Myocyte (in vitro differentiated cells): ENCODE results near the gene DCLRE1B. TPM values are rescaled to one million over a fixed set of nuclear protein-coding genes. Genes with fewer than 3 reads are reported as not detected.

Experiments used
- DNase-seq: peaks from one replicate; pipeline ENCODE4 v3.0.0-alpha.2; 2012; ENCODE audit warnings: low read depth
- polyA plus RNA-seq: library from polyadenylated mRNA; unstranded; fragments of >200 nt; gene quantifications from one replicate; pipeline ENCODE4 v1.2.1, GENCODE V29; 2012; ENCODE audit warnings: missing spikeins
- total RNA-seq: library from RNA; depleted of rRNA; stranded (reverse); fragments of >200 nt; gene quantifications from 2 replicates; pipeline ENCODE4 v1.2.3, GENCODE V29; 2014

DCLRE1B gene
- total RNA-seq: 4.2 and 5.3 TPM in 2 replicates
- polyA plus RNA-seq: 5.8 TPM

DNA sequence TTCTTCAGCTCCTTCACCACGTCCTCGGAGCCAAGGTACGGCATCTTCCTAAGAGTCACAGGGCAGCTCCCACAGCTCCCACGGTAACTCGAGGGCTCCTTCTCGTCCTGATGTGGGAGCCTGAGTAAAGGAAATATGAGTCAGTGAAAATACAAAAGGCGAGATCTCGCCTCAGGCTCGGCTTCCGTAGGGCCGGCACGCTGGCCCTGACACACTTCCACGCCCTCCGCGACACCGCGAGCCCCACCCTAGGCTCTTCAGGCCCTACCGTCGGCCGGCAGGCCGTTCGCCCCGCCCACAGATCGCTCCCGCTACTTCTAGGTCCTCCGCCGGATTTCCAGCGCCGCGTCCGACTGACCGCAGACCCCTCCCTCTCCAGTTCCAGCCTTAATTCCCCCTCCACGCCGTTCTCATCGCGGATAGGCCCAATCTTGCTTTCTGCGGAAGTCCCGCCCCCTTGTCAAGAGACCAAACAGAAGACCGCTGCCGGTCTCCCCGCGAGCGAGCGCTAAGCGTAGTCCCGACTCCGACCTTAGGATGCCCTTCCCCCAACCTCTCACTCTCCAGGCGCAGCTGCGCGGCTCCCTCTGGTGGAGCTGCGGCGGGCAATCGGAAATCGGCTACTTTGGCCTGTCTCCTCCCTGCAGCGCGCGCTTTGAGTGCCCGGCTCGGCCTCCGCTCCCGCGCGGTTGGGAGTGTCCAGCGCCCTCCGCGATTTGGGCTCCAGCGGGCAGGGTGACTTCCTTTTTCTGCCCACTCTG lies at the start of gene DCLRE1B, which contains the start of gene AP4B1:
Gene DCLRE1B, plus strand, starts transcription at position 653 of the 761 bp plus-strand sequence. CDS start 261 bp downstream, outside the sequence.
Gene AP4B1, minus strand, starts transcription at position 126 of the 761 bp plus-strand sequence. Its CDS starts 82 bp downstream, at position 44.
- DNase-seq: peak; percentile 100

DNA sequence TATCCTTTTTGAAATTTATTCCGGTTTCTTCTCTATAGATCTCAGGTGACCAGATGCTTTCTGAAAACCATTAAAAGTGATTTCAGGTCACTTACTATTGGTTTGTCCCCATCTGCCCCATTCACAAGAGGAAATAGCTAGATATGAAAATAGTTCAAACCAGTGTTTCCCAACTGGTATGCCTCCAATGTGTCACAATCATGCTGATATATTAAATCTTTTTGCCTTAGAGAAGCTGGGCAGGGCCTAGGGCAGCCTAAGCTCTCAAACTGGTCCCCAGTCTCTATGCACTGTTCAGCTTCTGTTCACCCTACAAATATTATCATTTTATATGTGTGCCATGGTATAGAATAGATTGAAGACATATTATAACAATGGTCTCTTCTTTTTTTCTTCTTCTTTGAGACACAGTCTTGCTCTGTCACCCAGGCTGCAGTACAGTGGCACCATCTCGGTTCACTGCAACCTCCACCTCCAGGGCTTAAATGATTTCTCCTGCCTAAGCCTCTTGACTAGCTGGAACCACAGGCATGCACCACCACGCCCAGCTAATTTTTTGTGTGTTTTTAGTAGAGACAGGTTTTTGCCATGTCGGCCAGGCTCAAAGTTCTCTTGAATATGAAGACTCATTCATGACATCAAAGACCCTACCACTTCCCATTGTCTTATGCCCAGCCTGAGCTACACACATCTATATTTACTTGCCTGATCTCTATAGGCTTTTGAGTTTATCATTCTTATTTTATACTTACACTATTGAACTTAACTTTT lies 49.3 kb upstream of the DCLRE1B start:
- DNase-seq: no peak

DNA sequence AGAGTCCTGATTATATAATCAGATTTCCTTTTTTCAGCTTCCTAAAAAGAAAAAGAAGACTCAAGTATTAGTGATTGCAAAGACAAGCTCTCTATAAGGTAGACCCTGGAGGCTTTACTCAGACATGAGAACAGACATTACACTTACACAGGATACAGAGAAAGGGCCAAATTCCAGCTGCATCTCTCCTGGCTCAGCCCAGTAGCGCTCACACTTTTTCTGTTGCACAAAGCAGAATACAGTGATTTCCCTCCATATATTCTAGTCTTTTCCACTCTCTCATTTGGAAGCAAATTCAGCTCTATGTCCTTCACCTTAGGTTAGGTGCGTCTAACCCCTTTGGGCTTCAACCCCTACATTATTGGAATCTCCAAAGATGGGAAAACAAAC lies 48.7 kb upstream of the DCLRE1B start:
- no peak for DNase-seq

DNA sequence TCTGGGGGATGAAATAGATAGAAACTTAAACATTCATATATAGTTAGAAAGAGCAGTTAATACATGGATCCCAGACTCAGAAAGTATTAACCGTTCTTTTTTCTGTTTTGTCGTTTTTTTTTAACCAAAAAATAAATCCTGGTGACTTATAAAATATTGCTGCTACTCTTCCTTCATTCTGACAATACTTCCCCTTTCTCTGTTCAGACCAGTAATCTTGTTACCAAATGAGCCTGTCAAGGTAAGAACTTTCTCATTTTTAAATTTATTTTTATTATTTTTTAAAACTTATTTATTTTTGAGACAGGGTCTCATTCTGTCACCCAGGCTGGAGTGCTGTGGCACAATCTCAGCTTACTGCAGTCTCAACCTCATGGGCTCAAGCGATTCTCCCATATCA lies 47.4 kb upstream of the DCLRE1B start:
- no peak for DNase-seq

DNA sequence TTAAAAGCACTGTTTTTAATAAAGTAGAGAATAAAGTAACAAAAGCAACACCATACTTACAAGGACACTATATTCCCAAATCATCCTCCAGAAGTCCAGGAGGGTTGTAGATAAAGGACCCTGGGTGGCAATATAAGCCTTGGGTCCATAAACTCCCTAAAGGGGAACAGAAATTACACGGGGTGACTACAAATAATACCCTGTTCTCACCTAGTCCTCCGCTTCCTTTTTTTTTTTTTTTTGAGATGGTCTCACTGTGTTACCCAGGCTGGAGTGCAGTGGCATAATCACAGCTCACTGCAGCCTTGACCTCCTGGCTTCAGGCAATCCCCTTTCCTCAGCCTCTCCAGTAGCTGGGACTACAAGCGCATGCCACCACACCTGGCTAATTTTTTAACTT lies 46.7 kb upstream of the DCLRE1B start:
- no peak for DNase-seq

DNA sequence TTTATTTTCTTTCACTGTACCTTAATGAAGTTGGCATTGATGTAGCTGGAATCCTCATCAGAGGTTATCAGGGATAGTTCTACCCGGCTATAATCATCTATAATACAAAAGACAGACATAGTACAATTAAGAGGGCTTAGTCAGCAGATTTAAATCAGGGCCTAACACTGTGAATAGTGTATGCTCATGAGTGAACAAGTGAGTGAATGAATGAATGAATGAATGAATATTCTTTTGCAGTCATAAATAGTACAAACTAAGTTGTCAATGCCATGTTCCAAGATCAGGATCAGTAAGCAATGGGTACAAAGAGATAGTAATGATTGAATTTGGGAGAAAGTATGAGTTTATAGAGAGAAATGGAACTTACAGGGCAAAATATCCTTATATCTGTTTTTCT lies 46.1 kb upstream of the DCLRE1B start:
- DNase-seq: no peak

DNA sequence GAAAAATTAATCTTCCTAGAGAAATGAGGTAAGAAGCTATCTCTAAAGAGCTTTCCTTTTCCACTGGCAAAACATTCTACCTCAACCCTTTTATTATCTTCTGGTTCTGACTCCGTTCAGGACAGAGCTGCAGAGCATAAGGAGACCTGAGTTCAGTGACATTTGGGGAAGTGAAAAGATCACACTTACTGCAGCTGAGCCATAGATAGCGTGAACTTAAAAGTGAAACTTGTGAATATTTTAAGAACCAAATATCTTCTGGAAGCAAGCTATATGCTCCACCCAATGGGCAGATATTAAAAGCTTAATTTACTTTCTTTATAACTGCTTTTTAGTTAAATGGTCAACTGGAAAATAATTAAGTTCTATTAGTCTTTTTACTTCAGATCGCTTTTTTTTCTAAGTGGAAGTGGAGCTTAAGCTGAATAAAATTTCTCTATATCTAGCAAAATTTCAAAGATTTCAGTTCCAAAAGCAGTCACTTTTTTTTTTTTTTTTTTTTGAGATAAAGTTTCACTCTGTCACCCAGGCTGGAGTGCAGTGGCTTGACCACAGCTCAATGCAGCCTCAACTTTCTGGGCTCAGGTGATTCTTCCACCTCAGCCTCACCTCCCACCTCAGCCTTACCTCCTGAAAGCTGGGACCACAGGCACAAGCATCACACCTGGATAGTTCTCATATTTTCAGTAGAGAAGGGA lies 45.5 kb upstream of the DCLRE1B start:
- DNase-seq: no peak

DNA sequence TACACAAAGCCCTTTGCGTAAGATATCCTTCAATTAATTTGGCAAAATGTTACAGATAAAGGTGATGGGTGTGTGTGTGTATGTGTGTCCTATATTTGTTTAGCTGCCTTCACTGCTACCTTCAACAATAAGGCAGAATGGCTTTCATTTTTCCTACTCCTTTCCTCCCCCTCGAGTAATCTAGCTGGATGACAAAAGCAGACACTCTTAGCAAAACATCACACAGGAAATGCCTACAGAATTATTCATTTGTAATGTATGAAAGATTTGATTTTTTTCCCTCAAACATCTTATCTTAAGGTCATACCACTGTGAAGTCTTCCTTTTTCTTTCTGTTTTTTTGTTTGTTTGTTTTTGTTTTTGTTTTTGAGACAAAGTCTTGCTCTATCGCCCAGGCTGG lies 44.2 kb upstream of the DCLRE1B start:
- DNase-seq: peak; percentile 38

DNA sequence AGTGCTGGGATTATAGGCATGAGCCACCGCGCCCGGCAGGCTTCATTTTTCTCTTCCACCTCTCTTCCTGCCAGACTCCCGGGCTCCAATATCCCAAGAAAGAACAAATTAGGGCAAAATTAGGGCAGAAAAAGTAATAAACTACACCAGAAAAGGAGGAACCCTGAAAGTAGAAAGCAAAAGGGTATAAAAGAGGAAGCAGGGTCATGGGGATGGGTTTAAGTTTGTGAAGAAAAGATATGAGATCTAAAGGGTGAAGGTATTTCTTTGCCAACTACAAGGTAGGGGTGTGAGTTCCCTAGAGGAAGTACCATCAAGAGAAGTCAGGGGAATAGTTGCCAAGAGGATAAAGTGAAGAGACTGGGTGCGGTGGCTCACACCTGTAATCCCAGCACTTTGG lies 43.5 kb upstream of the DCLRE1B start:
- DNase-seq: no peak

DNA sequence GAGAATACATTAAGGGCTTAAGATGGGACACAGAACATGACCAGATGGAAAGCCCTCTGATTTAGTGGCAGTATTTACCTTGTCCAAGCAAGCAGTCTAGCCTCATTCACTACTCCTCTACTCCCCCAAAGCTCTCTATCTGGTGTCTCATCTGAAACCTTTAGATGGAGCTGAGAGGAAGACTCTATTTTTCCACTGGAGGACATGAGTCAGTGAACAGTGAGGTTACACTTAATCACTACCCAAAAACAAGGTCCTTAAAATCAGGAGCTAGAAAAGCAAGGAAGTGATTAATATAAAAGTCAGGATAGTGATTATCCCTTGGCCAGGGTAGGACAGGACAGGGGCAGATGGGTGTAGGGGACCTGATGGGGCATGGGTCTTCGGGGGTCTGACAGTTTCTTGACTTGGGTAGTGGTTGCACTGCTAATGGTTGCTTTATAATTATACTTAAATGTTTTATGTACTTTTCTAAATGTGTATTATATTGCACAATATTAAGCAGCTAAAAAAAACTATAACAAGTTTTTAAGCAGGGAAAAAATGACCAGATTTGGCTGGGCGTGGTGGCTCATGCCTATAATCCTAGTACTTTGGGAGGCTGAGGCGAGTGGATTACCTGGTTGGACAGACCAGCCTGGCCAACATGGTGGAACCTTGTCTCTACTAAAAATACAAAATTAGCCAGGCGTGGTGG lies 36.6 kb upstream of the DCLRE1B start:
- DNase-seq: no peak

DNA sequence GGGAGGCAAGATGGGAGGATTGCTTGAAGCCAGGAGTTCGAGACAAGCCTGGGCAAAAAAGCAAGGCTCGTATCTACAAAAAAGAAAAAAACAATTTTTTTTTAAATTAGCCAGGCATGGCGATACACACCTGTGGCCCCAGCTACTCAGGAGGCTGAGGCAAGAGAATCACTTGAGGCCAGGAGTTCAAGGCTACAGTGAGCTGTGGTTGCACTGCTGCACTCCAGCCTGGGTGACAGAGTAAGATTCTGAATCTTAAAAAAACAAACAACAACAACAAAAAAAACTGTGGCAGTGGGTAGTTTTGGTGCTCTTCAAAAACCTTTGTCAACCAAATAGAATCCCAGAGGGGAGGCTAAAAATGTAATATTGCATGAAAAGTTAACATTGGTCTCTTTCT lies 34.3 kb upstream of the DCLRE1B start:
- no peak for DNase-seq

DNA sequence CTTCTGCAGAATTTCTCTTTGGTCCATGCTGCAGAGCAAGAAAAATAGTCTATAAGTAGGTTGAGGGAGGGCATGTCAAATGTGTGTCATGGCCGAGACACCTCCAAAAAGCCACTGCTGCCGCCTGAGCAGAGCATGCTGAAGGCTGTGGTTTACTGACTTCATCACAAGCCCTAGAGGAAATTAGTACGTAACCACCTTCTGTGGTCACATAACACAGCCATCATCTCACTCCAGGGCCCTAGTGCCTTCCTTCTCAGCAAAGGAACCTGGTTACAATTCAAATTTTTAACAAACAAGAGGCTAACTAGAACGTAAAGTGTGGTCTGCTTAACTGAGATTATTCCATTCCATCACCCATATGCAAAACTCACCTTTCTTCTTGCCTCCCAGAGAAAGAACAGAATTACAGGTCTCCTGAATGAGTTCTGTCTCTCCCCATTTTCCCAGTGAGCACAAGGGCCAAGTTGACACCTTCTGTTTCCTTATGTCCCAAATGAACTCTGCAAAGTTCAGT lies 33.5 kb upstream of the DCLRE1B start, which contains the start of gene PTPN22:
Gene PTPN22, minus strand, starts transcription at position 116 of the 517 bp plus-strand sequence.
- DNase-seq: peak; percentile 86

DNA sequence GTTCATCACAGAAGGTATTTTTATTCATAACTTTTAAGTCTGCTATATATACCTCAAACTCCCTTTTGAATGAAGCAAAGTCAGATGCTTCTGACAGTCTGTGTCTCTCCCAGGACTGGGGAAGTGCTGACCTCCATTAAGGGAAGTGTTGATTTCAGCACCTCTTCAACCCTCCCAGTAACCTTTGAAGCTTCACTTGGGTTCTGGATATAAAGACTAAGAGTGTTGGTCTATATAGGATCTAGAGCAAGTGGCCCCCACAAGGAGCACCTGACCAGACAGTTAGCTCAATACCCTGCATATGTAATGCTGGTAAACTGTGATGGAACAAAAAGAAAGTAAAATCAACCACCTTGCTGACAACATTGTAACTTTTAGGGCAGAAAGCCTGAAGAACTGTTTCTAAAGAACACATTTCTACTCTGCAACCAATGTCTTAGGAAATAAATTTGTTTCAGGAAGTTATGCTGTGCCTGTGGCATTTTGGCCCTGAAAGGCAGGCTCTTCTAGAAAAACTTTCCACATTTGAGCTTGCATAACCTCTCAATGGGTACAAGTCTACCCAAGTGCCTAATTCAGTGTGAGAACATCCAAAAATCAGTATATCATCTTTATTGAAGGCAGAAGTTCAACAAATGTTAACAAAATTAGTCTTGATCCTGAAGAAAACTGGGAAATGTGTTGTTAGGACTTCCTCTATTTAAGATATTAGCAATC lies 32.7 kb upstream of the DCLRE1B start:
- no peak for DNase-seq

DNA sequence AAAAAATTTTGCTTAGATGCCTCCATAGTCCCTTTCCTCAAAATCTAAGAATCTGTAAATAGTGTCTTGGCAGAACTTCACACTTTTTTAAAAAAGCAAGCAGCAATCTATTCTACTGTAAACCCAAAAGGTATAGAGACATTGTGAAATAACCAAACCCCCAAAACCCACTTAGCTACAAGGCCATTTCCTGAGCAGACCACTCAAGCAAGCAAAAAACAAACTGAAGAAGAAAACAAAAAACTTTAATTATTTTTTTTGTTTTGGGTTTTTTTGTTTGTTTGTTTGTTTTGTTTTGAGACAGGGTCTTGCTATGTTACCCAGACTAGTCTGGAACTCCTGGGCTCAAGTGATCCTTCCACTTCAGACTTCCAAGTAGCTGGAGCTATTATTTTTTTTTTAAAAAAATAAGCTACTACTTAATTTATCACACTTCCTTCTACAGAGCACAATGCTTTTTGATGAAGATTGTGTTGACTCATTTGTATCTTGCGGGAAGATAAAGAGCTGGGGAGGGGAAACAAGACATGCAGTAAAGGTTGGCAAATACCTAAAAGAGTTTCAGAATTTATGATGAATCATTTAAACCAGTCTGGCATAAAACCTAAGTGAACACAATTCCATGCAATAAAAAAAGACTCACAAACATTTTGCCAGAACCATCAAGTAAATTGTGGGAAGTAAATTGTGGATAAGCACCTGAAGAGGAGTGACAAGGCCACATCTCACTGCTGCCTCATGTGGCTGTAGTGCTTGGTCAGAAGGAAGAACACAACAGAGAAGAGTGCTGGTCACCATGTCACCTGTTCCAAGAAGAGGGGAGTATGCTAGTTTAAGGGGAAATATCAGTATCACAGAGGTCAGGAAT lies 30.9 kb upstream of the DCLRE1B start:
- no peak for DNase-seq

DNA sequence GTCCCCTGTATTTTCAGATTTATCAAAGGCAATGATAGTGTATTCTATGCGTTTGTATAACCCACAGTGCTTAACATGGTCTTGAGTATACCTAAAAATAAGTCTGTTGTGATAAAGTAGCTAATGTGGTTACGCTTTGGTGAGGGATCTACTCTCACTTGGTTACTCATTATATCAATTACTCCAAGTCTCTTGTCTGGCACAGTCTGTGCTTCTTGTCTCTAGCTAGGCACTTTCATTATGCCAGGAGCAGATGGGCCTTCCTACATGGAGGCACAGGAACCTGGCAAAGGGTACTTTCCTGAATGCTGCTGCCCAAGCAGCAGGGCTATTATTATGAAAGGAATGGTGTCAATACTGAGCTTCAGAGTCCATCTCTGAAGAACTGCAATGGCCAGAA lies 29.4 kb upstream of the DCLRE1B start:
- DNase-seq: no peak

DNA sequence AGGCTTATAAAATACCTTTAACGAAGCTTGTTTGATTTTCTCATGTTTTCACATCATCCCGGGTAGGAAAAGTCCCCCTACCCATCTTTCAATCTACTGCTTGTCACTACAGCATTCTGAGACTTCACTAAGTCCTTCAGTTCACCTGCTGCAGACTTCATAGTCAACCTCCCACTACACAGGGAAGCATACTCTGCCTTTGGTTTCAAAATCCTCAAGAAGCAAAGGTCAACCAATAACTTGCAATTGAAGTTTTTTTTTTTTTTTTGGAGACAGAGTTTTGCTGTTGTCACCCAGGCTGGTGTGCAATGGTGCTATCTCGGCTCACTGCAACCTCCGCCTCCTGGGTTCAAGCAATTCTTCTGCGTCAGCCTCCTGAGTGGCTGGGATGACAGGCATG lies 28.9 kb upstream of the DCLRE1B start:
- no peak for DNase-seq

DNA sequence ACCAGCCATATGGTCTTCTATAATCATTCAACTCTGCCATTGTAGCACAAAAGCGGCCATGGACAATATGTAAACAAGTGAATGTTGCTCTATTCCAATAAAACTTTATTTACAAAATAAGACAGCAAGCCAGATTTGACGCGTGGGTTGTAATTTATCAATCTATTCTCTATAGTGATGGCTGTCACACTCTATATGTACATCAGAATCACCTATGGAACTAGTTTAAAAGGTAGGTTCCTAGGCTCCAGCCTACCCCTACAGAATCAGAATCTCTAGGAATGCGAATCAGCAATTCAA lies 25.4 kb upstream of the DCLRE1B start:
- DNase-seq: no peak

DNA sequence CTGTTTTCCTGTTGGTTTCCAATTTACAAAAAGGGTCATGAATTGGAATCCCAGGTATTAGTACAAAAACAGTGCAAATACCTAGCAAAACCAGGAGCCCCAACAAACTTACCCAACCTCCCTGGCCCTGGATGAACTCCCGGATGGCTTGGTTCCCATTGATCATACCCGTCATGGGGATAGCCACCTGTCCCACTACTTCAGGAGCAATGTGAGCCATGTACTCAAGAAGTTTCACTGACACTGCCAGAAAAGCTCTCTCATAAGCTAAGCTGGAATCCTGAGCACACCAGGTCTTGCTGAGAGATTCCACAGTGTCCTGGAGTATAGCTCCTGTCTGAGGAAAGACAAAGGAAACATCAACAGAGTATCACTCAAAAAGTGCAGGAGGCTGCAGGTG lies 23.5 kb upstream of the DCLRE1B start:
- peak; percentile 62 for DNase-seq
